Common myeloid progenitor, CD34-positive (primary cell): Measurements from ENCODE around the gene XYLT1.

Experiments
- CTCF ChIA-PET: fragments of 350-600 bp; sonication (Branson Sonifier 250); formaldehyde crosslinking; loops from one replicate; lab custom pipeline; 2021; ENCODE audit warnings: antibody characterized with exemption; lab: Charles Lee
- POLR2A ChIA-PET: fragments of 350-600 bp; sonication (Branson Sonifier 250); formaldehyde crosslinking; loops from one replicate; lab custom pipeline; 2021; ENCODE audit warnings: antibody characterized with exemption; lab: Charles Lee
- DNase-seq, 3 donors: peaks; one replicate each; pipeline versions ENCODE4 v3.0.0 to v3.0.0-alpha.2; 2013
- H3K27ac ChIP-seq, 2 experiments: 1 replicate in 1 of 2; 2 replicates in 1 of 2; pipeline ENCODE4 v1.7.0; 2013; ENCODE audit warnings: inconsistent platforms in 2 of 2, low read length in 2 of 2, mild to moderate bottlenecking in 2 of 2, low read depth in 1 of 2, moderate library complexity in 1 of 2; ENCODE audit not compliant: severe bottlenecking in 2 of 2, insufficient read depth in 1 of 2, poor library complexity in 1 of 2
- H3K27me3 ChIP-seq, 5 experiments: replicated peaks in 2 of 5; 1 replicate in 3 of 5; 2 replicates in 2 of 5; pipeline versions ENCODE4 v1.6.1 to v1.7.0; 2013; ENCODE audit warnings: low read length in 4 of 5, mild to moderate bottlenecking in 2 of 5, moderate library complexity in 2 of 5, inconsistent platforms in 1 of 5; ENCODE audit not compliant: insufficient read depth in 5 of 5, control insufficient read depth in 4 of 5
- H3K36me3 ChIP-seq, 4 experiments: 1 replicate in 2 of 4; 2 replicates in 2 of 4; pipeline versions ENCODE4 v1.6.1 to v1.7.0; 2013; ENCODE audit warnings: low read length in 3 of 4, control low read depth in 1 of 4, mild to moderate bottlenecking in 1 of 4; ENCODE audit not compliant: control insufficient read depth in 4 of 4, insufficient read depth in 4 of 4
- H3K4me1 ChIP-seq, 4 experiments: 1 replicate in 3 of 4; 2 replicates in 1 of 4; pipeline versions ENCODE4 v1.6.1 to v1.7.1; 2013; ENCODE audit warnings: low read length in 3 of 4, mild to moderate bottlenecking in 3 of 4, control low read depth in 1 of 4, inconsistent platforms in 1 of 4, moderate library complexity in 1 of 4; ENCODE audit not compliant: control insufficient read depth in 4 of 4, insufficient read depth in 4 of 4; ENCODE audit errors: control extremely low read depth in 1 of 4
- H3K4me3 ChIP-seq, 7 experiments: 1 replicate in 4 of 7; 2 replicates in 3 of 7; pipeline versions ENCODE4 v1.5.1 to v1.7.0; 2013; ENCODE audit warnings: mild to moderate bottlenecking in 7 of 7, low read length in 6 of 7, moderate library complexity in 6 of 7, inconsistent platforms in 2 of 7, low read depth in 2 of 7, control low read depth in 1 of 7; ENCODE audit not compliant: insufficient read depth in 4 of 7, control insufficient read depth in 1 of 7; ENCODE audit errors: extremely low read depth in 1 of 7
- H3K9me3 ChIP-seq, 5 experiments: 1 replicate in 4 of 5; 2 replicates in 1 of 5; pipeline versions ENCODE4 v1.6.1 to v1.7.1; 2013; ENCODE audit warnings: low read length in 4 of 5, mild to moderate bottlenecking in 2 of 5, inconsistent platforms in 1 of 5, low read depth in 1 of 5, moderate library complexity in 1 of 5; ENCODE audit not compliant: control insufficient read depth in 4 of 5, insufficient read depth in 2 of 5; ENCODE audit errors: control extremely low read depth in 1 of 5
- WGBS: methylation state at CpG from one replicate; pipeline ENCODE4 v1.1.5; 2013; ENCODE audit not compliant: insufficient coverage; 5-methylcytosine and 5-hydroxymethylcytosine counted together

The XYLT1 gene

GRCh38 chr16:17143546-17144419 is 327.0 kb downstream of the XYLT1 start:
- ChIA-PET POLR2A (no interaction called here), CTCF (no interaction called here)
- no peak overlapping the region for H3K4me3 ChIP-seq
- peaks cover 7 to 30% (median 16%) of the 10 kb centered on the region in 4 experiments for H3K36me3 ChIP-seq
- no peaks in the 10 kb centered on the region for H3K27me3 ChIP-seq
- no peaks in the 10 kb centered on the region for H3K4me1 ChIP-seq
- no peak overlapping the region for H3K27ac ChIP-seq
- DNase-seq = no peak
- 76% methylated on average over 6 of the region's 8 CpGs for whole genome bisulfite sequencing
- no peaks in the 10 kb centered on the region for H3K9me3 ChIP-seq

- DNase-seq = no peak
- POLR2A ChIA-PET = no interaction called here
- Histone ChIP-seq H3K27ac (no peak overlapping the region), H3K4me3 (no peak overlapping the region), H3K4me1 (no peaks in the 10 kb centered on the region), H3K36me3 (peaks cover 20 to 71% (median 38%) of the 10 kb centered on the region in 4 experiments), H3K27me3 (no peaks in the 10 kb centered on the region), H3K9me3 (no peaks in the 10 kb centered on the region)
- WGBS = 90% methylated on average over 2 of the region's 4 CpGs
- CTCF ChIA-PET = interaction anchor here (1.5 kb wide), 1 partner anchor 8 kb away, joined by 6 read pairs; no protein-coding TSS in a partner anchor
Measured at GRCh38 chr16:17138801-17139200, 332.0 kb downstream of the XYLT1 start.

- ChIA-PET CTCF (interaction anchor here (1.1 to 1.2 kb wide), 2 partner anchors 11 to 21 kb away, joined by 3 read pairs; no protein-coding TSS in a partner anchor), POLR2A (no interaction called here)
- no peaks in the 10 kb centered on the region for H3K9me3 ChIP-seq
- DNase-seq = no peak
- H3K27me3 ChIP-seq = no peaks in the 10 kb centered on the region
- no peak overlapping the region for H3K4me3 ChIP-seq
- WGBS = 100% methylated on average over 2 of the region's 4 CpGs
- H3K36me3 ChIP-seq = peaks cover 19 to 80% (median 40%) of the 10 kb centered on the region in 4 experiments
- H3K27ac ChIP-seq = no peak overlapping the region
- peaks cover 4 to 7% (median 6%) of the 10 kb centered on the region in 4 experiments for H3K4me1 ChIP-seq
Measured at GRCh38 chr16:17135439-17135838, 335.3 kb downstream of the XYLT1 start.

- Histone ChIP-seq H3K27ac (no peak overlapping the region), H3K9me3 (no peaks in the 10 kb centered on the region), H3K4me3 (no peak overlapping the region), H3K36me3 (peaks cover 18 to 80% (median 41%) of the 10 kb centered on the region in 4 experiments), H3K27me3 (no peaks in the 10 kb centered on the region), H3K4me1 (peaks cover 4 to 8% (median 6%) of the 10 kb centered on the region in 4 experiments)
- ChIA-PET CTCF (interaction anchor here (1.1 kb wide), 1 partner anchor 20 kb away, joined by 3 read pairs; no protein-coding TSS in a partner anchor), POLR2A (interaction anchor here (0.8 kb wide), 1 partner anchor 249 kb away, joined by 3 read pairs; no protein-coding TSS in a partner anchor)
- no peak for DNase-seq
- 77% methylated on average over 10 of the region's 10 CpGs for WGBS
Measured at GRCh38 chr16:17134586-17134985, 336.2 kb downstream of the XYLT1 start.

GRCh38 chr16:17133851-17134250 is 336.9 kb downstream of the XYLT1 start:
- peaks cover 16 to 75% (median 35%) of the 10 kb centered on the region in 4 experiments for H3K36me3 ChIP-seq
- ChIA-PET POLR2A (no interaction called here), CTCF (no interaction called here)
- DNase-seq = no peak
- H3K27ac ChIP-seq = no peak overlapping the region
- H3K27me3 ChIP-seq = no peaks in the 10 kb centered on the region
- peaks cover 4 to 8% (median 6%) of the 10 kb centered on the region in 4 experiments for H3K4me1 ChIP-seq
- no peaks in the 10 kb centered on the region for H3K9me3 ChIP-seq
- H3K4me3 ChIP-seq = no peak overlapping the region
- WGBS = 100% methylated on average over 2 of the region's 5 CpGs

GRCh38 chr16:17131351-17131750 is 339.4 kb downstream of the XYLT1 start:
- CTCF ChIA-PET = interaction anchor here (2.1 kb wide), 1 partner anchor 8 kb away, joined by 6 read pairs; no protein-coding TSS in a partner anchor
- peak in 2 of 3 donors; percentile 21 to 23 for DNase-seq

More at GRCh38 chr16:17131351-17131750, 339.4 kb downstream of the XYLT1 start:
- POLR2A ChIA-PET = no interaction called here
- H3K9me3 ChIP-seq = peaks cover 0 to 6% (median 0%) of the 10 kb centered on the region in 5 experiments
- peaks cover 29 to 76% (median 42%) of the 10 kb centered on the region in 4 experiments for H3K36me3 ChIP-seq
- no peak overlapping the region for H3K27ac ChIP-seq
- H3K27me3 ChIP-seq = no peaks in the 10 kb centered on the region
- H3K4me3 ChIP-seq = no peak overlapping the region
- peaks cover 4 to 8% (median 6%) of the 10 kb centered on the region in 4 experiments for H3K4me1 ChIP-seq
- WGBS = 94% methylated on average over 5 of the region's 6 CpGs
